Bone marrow (tissue), 2 donors: Measurements from ENCODE around the gene PMAIP1.
"Not testable (repeated sequence)": the region's sequence is repeated elsewhere in the genome, so short reads cannot be mapped to it uniquely, and the experiment has no call there.

ENCODE experiments used
- DNase-seq, 2 donors: peaks; one replicate each; lab custom pipeline; 2025; lab: John Stamatoyannopoulos, UW

PMAIP1 gene

GRCh38 chr18:59885579-59886163 lies 14.1 kb upstream of the PMAIP1 start:
- DNase-seq, result peak; percentile 10 to 72

- not testable (repeated sequence) for DNase-seq
Measured at GRCh38 chr18:59886399-59886798, 13.4 kb upstream of the PMAIP1 start.

GRCh38 chr18:59892123-59892522 lies 7.7 kb upstream of the PMAIP1 start:
- DNase-seq, result no peak

GRCh38 chr18:59893971-59894370 lies 5.8 kb upstream of the PMAIP1 start:
- DNase-seq, result no peak

GRCh38 chr18:59897321-59897954 lies 2.4 kb upstream of the PMAIP1 start:
- no peak for DNase-seq

GRCh38 chr18:59898093-59898492 lies 1.7 kb upstream of the PMAIP1 start:
- no peak for DNase-seq

- no peak for DNase-seq
Measured at GRCh38 chr18:59898609-59899297, 1.0 kb upstream of the PMAIP1 start.

- DNase-seq, result peak; percentile 80 to 82
Measured at GRCh38 chr18:59900222-59901128, 679 bp downstream of the PMAIP1 start.

- DNase-seq, result no peak
Measured at GRCh38 chr18:59902131-59902992, 2.6 kb downstream of the PMAIP1 start.

- DNase-seq, result no peak
Measured at GRCh38 chr18:59902993-59903610, 3.3 kb downstream of the PMAIP1 start.

- DNase-seq, result no peak
Measured at GRCh38 chr18:59904011-59904601, 4.3 kb downstream of the PMAIP1 start.

GRCh38 chr18:59905686-59906091 lies 5.9 kb downstream of the PMAIP1 start:
- DNase-seq, result no peak

GRCh38 chr18:59906203-59906602 lies 6.4 kb downstream of the PMAIP1 start:
- no peak for DNase-seq

GRCh38 chr18:59907172-59907571 lies 7.4 kb downstream of the PMAIP1 start:
- DNase-seq, result peak in 1 of 2 donors; percentile 69

GRCh38 chr18:59907660-59908059 lies 7.9 kb downstream of the PMAIP1 start:
- no peak for DNase-seq

- DNase-seq, result no peak
Measured at GRCh38 chr18:59908799-59909198, 9.0 kb downstream of the PMAIP1 start.

- DNase-seq, result no peak
Measured at GRCh38 chr18:59909289-59910036, 9.7 kb downstream of the PMAIP1 start.

GRCh38 chr18:59910967-59911366 lies 11.2 kb downstream of the PMAIP1 start:
- DNase-seq, result no peak

GRCh38 chr18:59911600-59911999 lies 11.8 kb downstream of the PMAIP1 start:
- peak in 1 of 2 donors; percentile 55 for DNase-seq
